Transverse colon (tissue), 4 donors: ENCODE measurements around the gene FRAS1. TPM values are rescaled to one million over a fixed set of nuclear protein-coding genes. Genes with fewer than 3 reads are reported as not detected.
A peak's percentile ranks its signal among the peaks of the same experiment; 100 is the strongest.
"Not testable (repeated sequence)": the region's sequence is repeated elsewhere in the genome, so short reads cannot be mapped to it uniquely, and the experiment has no call there.

Source experiments
- DNase-seq: peaks from one replicate; pipeline ENCODE4 v3.0.0-alpha.2; 2019
- H3K27ac ChIP-seq, 4 donors: fragments of 200-600 bp; sonication (generic); 2 replicates each; pipeline ENCODE4 v1.5.1; 2016 to 2018; ENCODE audit warnings: inconsistent platforms in 4 of 4
- H3K27me3 ChIP-seq: fragments of 200-600 bp; sonication (generic); 2 replicates; pipeline ENCODE4 v1.5.1; 2017; ENCODE audit warnings: inconsistent platforms
- H3K36me3 ChIP-seq, 4 donors: fragments of 200-600 bp; sonication (generic); 2 replicates each; pipeline ENCODE4 v1.5.1; 2017 to 2019; ENCODE audit warnings: inconsistent platforms in 4 of 4
- H3K4me1 ChIP-seq, 4 donors: fragments of 200-600 bp; sonication (generic); 2 replicates each; pipeline ENCODE4 v1.5.1; 2017 to 2020; ENCODE audit warnings: inconsistent platforms in 4 of 4
- H3K4me3 ChIP-seq, 4 donors: fragments of 200-600 bp; sonication (generic); 1 replicate in 1 of 4; 2 replicates in 3 of 4; pipeline versions ENCODE4 v1.5.1 to v1.6.1; 2017 to 2019; ENCODE audit warnings: inconsistent platforms in 4 of 4
- H3K9me3 ChIP-seq, 2 donors: fragments of 200-600 bp; sonication (generic); 2 replicates each; pipeline ENCODE4 v1.5.1; 2017 to 2019; ENCODE audit warnings: inconsistent platforms in 2 of 2
- CTCF ChIP-seq, 5 experiments: fragments of 200-600 bp in 3 of 5; fragments of 450-650 bp in 2 of 5; sonication (generic) in 3 of 5; IDR thresholded peaks; 1 replicate in 2 of 5; 2 replicates in 3 of 5; pipeline ENCODE4 v1.5.1; 2016 to 2017; ENCODE audit warnings: antibody characterized with exemption in 5 of 5, inconsistent platforms in 3 of 5, mild to moderate bottlenecking in 2 of 5, moderate library complexity in 1 of 5
- EP300 ChIP-seq: sonication (generic); formaldehyde crosslinking; IDR thresholded peaks from one replicate; pipeline ENCODE4 v1.6.1; 2017; ENCODE audit warnings: antibody characterized with exemption, low read depth
- POLR2A ChIP-seq: fragments of 450-650 bp; IDR thresholded peaks from one replicate; pipeline ENCODE4 v1.6.1; 2016; ENCODE audit warnings: antibody characterized with exemption, mild to moderate bottlenecking, moderate library complexity
- POLR2AphosphoS5 ChIP-seq, 3 donors: sonication (generic); formaldehyde crosslinking; IDR thresholded peaks; one replicate each; pipeline ENCODE4 v1.6.1; 2016; ENCODE audit warnings: antibody characterized with exemption in 3 of 3
- whole genome bisulfite sequencing, 2 donors: methylation state at CpG; one replicate each; pipeline ENCODE4 v1.1.5; 2018; ENCODE audit warnings: low coverage in 1 of 2; 5-methylcytosine and 5-hydroxymethylcytosine counted together
- in situ Hi-C, 4 donors: fragments of 200-750 bp; cut with MboI; loops; one replicate each; pipeline versions ENCODE4 v1.15.0 to v1.15.1; 2017; ENCODE audit warnings: low sequenced_read_pairs in 3 of 4, low pct_ligation_motif_present in 1 of 4, low pct_unique_long_range_greater_than_20kb in 1 of 4
- intact Hi-C: fragments of 100-400 bp; cut with DNase I; formaldehyde crosslinking; loops from one replicate; pipeline ENCODE4 v1.15.1; 2023; ENCODE audit warnings: low total_unique reads
- total RNA-seq, 4 donors: library from RNA; depleted of rRNA; stranded (reverse); fragments of >200 nt; gene quantifications; one replicate each; pipeline ENCODE4 v1.1.0, GENCODE V29; 2016

Gene FRAS1
- total RNA-seq, 4 donors from 2014 or later = 1.8 to 9.7 (median 3.1) TPM

GRCh38 chr4:78119698-78120097, 62.6 kb downstream of the FRAS1 start:
- H3K36me3 ChIP-seq = no peaks in the 10 kb centered on the region
- H3K4me1 ChIP-seq = no peaks in the 10 kb centered on the region
- no peak for DNase-seq
- WGBS, 2 donors = 90 to 100% methylated on average over 2 of the region's 2 CpGs
- no peak overlapping the region for H3K4me3 ChIP-seq
- no peaks in the 10 kb centered on the region for H3K27me3 ChIP-seq
- in situ Hi-C loops (no loop called here), intact Hi-C loops (loop anchor here (1.0 kb wide), 1 partner anchor 28 kb away; no protein-coding TSS in a partner anchor)
- H3K9me3 ChIP-seq = no peaks in the 10 kb centered on the region
- TF ChIP-seq CTCF (IDR thresholded peaks at IDR 0.05) (no peak), EP300 (no peak), POLR2A (no peak), POLR2AphosphoS5 (IDR thresholded peaks at IDR 0.05) (no peak)
- no peak overlapping the region for H3K27ac ChIP-seq

- DNase-seq = no peak
- peak overlapping the region in 1 of 4 donors; percentile 41 for H3K27ac ChIP-seq
- H3K36me3 ChIP-seq = no peaks in the 10 kb centered on the region
- H3K4me3 ChIP-seq = no peak overlapping the region
- no peaks in the 10 kb centered on the region for H3K27me3 ChIP-seq
- TF ChIP-seq EP300 (no peak), POLR2AphosphoS5 (IDR thresholded peaks at IDR 0.05) (no peak), CTCF (IDR thresholded peaks at IDR 0.05) (no peak), POLR2A (no peak)
- no peaks in the 10 kb centered on the region for H3K4me1 ChIP-seq
- WGBS, 2 donors = 64 to 74% methylated on average over 3 to 4 of the region's 4 CpGs
- intact Hi-C loops (loop anchor here (1.0 kb wide), 1 partner anchor 27 kb away; no protein-coding TSS in a partner anchor), in situ Hi-C loops (no loop called here)
- H3K9me3 ChIP-seq = no peaks in the 10 kb centered on the region
Observed at GRCh38 chr4:78120144-78120880, 63.2 kb downstream of the FRAS1 start.

GRCh38 chr4:78121338-78121904, 64.3 kb downstream of the FRAS1 start:
- Histone ChIP-seq H3K9me3 (no peaks in the 10 kb centered on the region), H3K4me3 (no peak overlapping the region), H3K27ac (peak overlapping the region in 2 of 4 donors; percentile 11 to 26), H3K27me3 (no peaks in the 10 kb centered on the region), H3K36me3 (no peaks in the 10 kb centered on the region), H3K4me1 (no peaks in the 10 kb centered on the region)
- no peak for DNase-seq
- WGBS, 2 donors = 60 to 73% methylated on average over 1 to 4 of the region's 4 CpGs
- TF ChIP-seq POLR2AphosphoS5 (IDR thresholded peaks at IDR 0.05) (peak in 1 of 3 donors; percentile 45), CTCF (IDR thresholded peaks at IDR 0.05) (no peak)
- intact Hi-C loops = no loop called here
- in situ Hi-C loops = no loop called here

- H3K4me1 ChIP-seq, H3K4me3 ChIP-seq, H3K36me3 ChIP-seq, H3K9me3 ChIP-seq, in situ Hi-C loops, DNase-seq, H3K27ac ChIP-seq, intact Hi-C loops, H3K27me3 ChIP-seq: not testable (repeated sequence)
- 43% methylated on average over 6 of the region's 6 CpGs; no CpG with 5 or more reads in 1 of the 2 donors for WGBS, 2 donors
Observed at GRCh38 chr4:78125834-78126331, 68.8 kb downstream of the FRAS1 start.
